HepG2 (cell line): ENCODE results near the gene PRSS2. TPM values are rescaled to one million over a fixed set of nuclear protein-coding genes. Genes with fewer than 3 reads are reported as not detected.

Experiments used
- ATAC-seq: fragments of 200-7000 bp; cut with Tn5 transposase; 3 replicates; pipeline ENCODE4 v1.9.1; 2020; ENCODE audit warnings: mild to moderate bottlenecking, moderate library complexity
- BruUV-seq: library from RNA; stranded (reverse); fragments of 400-500 nt; replicated peaks from 2 replicates; lab custom pipeline; 2021; lab: Mats Ljungman, UMichigan
- CTCF ChIA-PET: fragments of 300-600 bp; formaldehyde crosslinking; extraction: SDS; loops from one replicate; lab custom pipeline; 2021; ENCODE audit warnings: low total read pairs, inconsistent platforms, low intra/inter-chr PET ratio; lab: Yijun Ruan, JAX
- POLR2A ChIA-PET: fragments of 350-600 bp; sonication (Branson Sonifier 250); formaldehyde crosslinking; loops from one replicate; lab custom pipeline; 2020; ENCODE audit warnings: antibody characterized with exemption, inconsistent platforms; lab: Yijun Ruan, JAX
- DNase-seq: peaks from one replicate; pipeline ENCODE4 v3.0.0-alpha.2; 2015; ENCODE audit warnings: low spot score
- FAIRE-seq: peaks from 3 replicates; lab custom pipeline; 2011; peaks lifted over from hg19 to GRCh38; lab: Jason Lieb, UNC
- H2AFZ ChIP-seq: one replicate; pipeline ENCODE4 v1.6.1; 2011; ENCODE audit warnings: low read length, inconsistent platforms
- H3K27ac ChIP-seq: fragments of 300-600 bp; 3 replicates; pipeline ENCODE4 v1.8.0; 2011; ENCODE audit warnings: mixed run types, mild to moderate bottlenecking, mixed read lengths, low read length, inconsistent platforms; ENCODE audit not compliant: insufficient read depth; ENCODE audit errors: extremely low read length
- H3K27me3 ChIP-seq, 2 experiments: fragments of 200-600 bp in 1 of 2; 2 replicates in 1 of 2; 3 replicates in 1 of 2; pipeline versions ENCODE4 v1.6.0 to v1.8.0; 2011; ENCODE audit warnings: low read length in 2 of 2, mild to moderate bottlenecking in 2 of 2, moderate library complexity in 2 of 2, inconsistent platforms in 1 of 2; ENCODE audit not compliant: insufficient read depth in 2 of 2, control insufficient read depth in 1 of 2
- H3K36me3 ChIP-seq, 2 experiments: fragments of 200-600 bp in 1 of 2; replicated peaks in 1 of 2; 2 replicates in 1 of 2; 3 replicates in 1 of 2; pipeline versions ENCODE4 v1.5.1 to v1.8.0; 2011; ENCODE audit warnings: low read length in 2 of 2, inconsistent platforms in 1 of 2; ENCODE audit not compliant: insufficient read depth in 2 of 2, control insufficient read depth in 1 of 2
- H3K4me1 ChIP-seq: 2 replicates; pipeline ENCODE4 v1.5.1; 2012; ENCODE audit warnings: low read length, inconsistent platforms; ENCODE audit not compliant: insufficient read depth
- H3K4me2 ChIP-seq: 2 replicates; pipeline ENCODE4 v1.6.0; 2011; ENCODE audit warnings: low read depth, low read length, inconsistent platforms
- H3K4me3 ChIP-seq, 3 experiments: fragments of 200-600 bp in 1 of 3; sonication (generic), shearing (Covaris generic) in 1 of 3; replicated peaks in 1 of 3; 2 replicates each; pipeline ENCODE4 v1.5.1; 2011 to 2016; ENCODE audit warnings: low read length in 3 of 3, inconsistent platforms in 2 of 3, low read depth in 2 of 3, mild to moderate bottlenecking in 2 of 3, control low read depth in 1 of 3, mixed read lengths in 1 of 3; ENCODE audit not compliant: insufficient read depth in 1 of 3
- H3K79me2 ChIP-seq: one replicate; pipeline ENCODE4 v1.6.1; 2011; ENCODE audit warnings: low read length, inconsistent platforms; ENCODE audit not compliant: insufficient read depth
- H3K9ac ChIP-seq: 2 replicates; pipeline ENCODE4 v1.6.0; 2011; ENCODE audit warnings: mild to moderate bottlenecking, low read depth, low read length, inconsistent platforms; ENCODE audit not compliant: insufficient read depth
- H3K9me3 ChIP-seq: 2 replicates; pipeline ENCODE4 v1.5.1; 2012; ENCODE audit warnings: mild to moderate bottlenecking, low read length
- H4K20me1 ChIP-seq: 2 replicates; pipeline ENCODE4 v1.6.0; 2011; ENCODE audit warnings: inconsistent platforms, mild to moderate bottlenecking, low read length, moderate library complexity; ENCODE audit not compliant: insufficient read depth
- GABPB1 ChIP-seq: IDR thresholded peaks from 2 replicates; pipeline ENCODE4 v1.6.1; 2016; ENCODE audit warnings: mild to moderate bottlenecking, missing genetic modification reagents, moderate library complexity, missing compliant biosample characterization
- KLF11 ChIP-seq: IDR thresholded peaks from 2 replicates; pipeline ENCODE4 v1.6.1; 2016; ENCODE audit warnings: missing compliant biosample characterization
- NFYB ChIP-seq: sonication (generic); formaldehyde crosslinking; IDR thresholded peaks from 2 replicates; pipeline ENCODE4 v1.4.0; 2020; ENCODE audit warnings: missing genetic modification reagents
- PCBP2 ChIP-seq: fragments of 200-400 bp; formaldehyde crosslinking; optimal IDR thresholded peaks from 2 replicates; pipeline ENCODE3; 2018; ENCODE audit warnings: low read length, low read depth; ENCODE audit not compliant: poor library complexity, severe bottlenecking
- SNAPC2 ChIP-seq: sonication (generic); formaldehyde crosslinking; IDR thresholded peaks from 2 replicates; pipeline ENCODE4 v1.8.1; 2022; ENCODE audit warnings: mild to moderate bottlenecking, missing genetic modification reagents
- TCF7 ChIP-seq: sonication (generic); IDR thresholded peaks from 2 replicates; pipeline ENCODE4 v1.6.1; 2016; ENCODE audit warnings: antibody characterized with exemption, low read depth
- ZFP36L2 ChIP-seq: sonication (generic); formaldehyde crosslinking; IDR thresholded peaks from 2 replicates; pipeline ENCODE4 v1.4.0; 2020; ENCODE audit warnings: missing genetic modification reagents
- ZNF264 ChIP-seq: sonication (generic); formaldehyde crosslinking; IDR thresholded peaks from 2 replicates; pipeline ENCODE4 v1.4.0; 2020; ENCODE audit warnings: missing genetic modification reagents
- ZNF501 ChIP-seq: sonication (generic); formaldehyde crosslinking; IDR thresholded peaks from 2 replicates; pipeline ENCODE4 v1.5.1; 2020; ENCODE audit warnings: mild to moderate bottlenecking, moderate library complexity, missing genetic modification reagents
- ZNF615 ChIP-seq: sonication (generic); formaldehyde crosslinking; IDR thresholded peaks from 2 replicates; pipeline ENCODE4 v1.5.0; 2020; ENCODE audit warnings: mild to moderate bottlenecking, missing genetic modification reagents, borderline replicate concordance
- ZNF737 ChIP-seq: sonication (generic); formaldehyde crosslinking; IDR thresholded peaks from 2 replicates; pipeline ENCODE4 v1.5.0; 2020; ENCODE audit warnings: missing genetic modification reagents, mild to moderate bottlenecking, borderline replicate concordance
- ZSCAN22 ChIP-seq: sonication (generic); formaldehyde crosslinking; IDR thresholded peaks from 2 replicates; pipeline ENCODE4 v1.4.0; 2020; ENCODE audit warnings: mild to moderate bottlenecking, missing genetic modification reagents
- WGBS: methylation state at CpG from one replicate; pipeline ENCODE4 v1.1.6; 2017; ENCODE audit warnings: low lambda C conversion rate; 5-methylcytosine and 5-hydroxymethylcytosine counted together
- in situ Hi-C: cut with HindIII; loops from 2 replicates; pipeline ENCODE4 v1.10.0; 2017; ENCODE audit warnings: low pct_unique_long_range_greater_than_20kb; ENCODE audit not compliant: extremely low pct_ligation_motif_present
- intact Hi-C: fragments of 100-400 bp; cut with micrococcal nuclease; formaldehyde crosslinking; loops from one replicate; pipeline ENCODE4 v1.10.0; 2022; ENCODE audit not compliant: unreplicated experiment
- polyA plus RNA-seq, 8 experiments: library from polyadenylated mRNA; depleted of rRNA in 3 of 8; stranded (reverse) in 7 of 8; unstranded in 1 of 8; fragments of >200 nt; fragmentation: Illumina TruSeq in 4 of 8; extraction: Trizol in 4 of 8; gene quantifications; 2 replicates each; pipeline versions ENCODE4 v1.2.1 to v1.2.3, GENCODE V29; 2011 to 2016; ENCODE audit warnings: low read depth in 4 of 8, missing spikeins in 1 of 8, mixed read lengths in 1 of 8; ENCODE audit not compliant: insufficient read depth in 1 of 8
- total RNA-seq, 5 experiments: library from RNA; depleted of rRNA; stranded (reverse); fragments of >200 nt; fragmentation: Illumina TruSeq; extraction: Trizol; gene quantifications; 2 replicates each; pipeline ENCODE4 v1.2.3, GENCODE V29; 2016; ENCODE audit warnings: low read depth in 1 of 5
- TF ChIP-seq, protein P1 (sequence below), 2 experiments: sonication (generic) in 1 of 2; formaldehyde crosslinking in 1 of 2; IDR thresholded peaks; 2 replicates each; pipeline versions ENCODE4 v1.6.1 to v1.9.0; 2014 to 2022; ENCODE audit warnings: antibody characterized with exemption in 1 of 2, borderline replicate concordance in 1 of 2, inconsistent platforms in 1 of 2, low read depth in 1 of 2, missing genetic modification reagents in 1 of 2

PRSS2 gene
- total and polyA plus RNA-seq, 2 of the 13 experiments (the other 11 are each of a cell fraction or from before 2014, with no cell fraction given) = not detected

DNA sequence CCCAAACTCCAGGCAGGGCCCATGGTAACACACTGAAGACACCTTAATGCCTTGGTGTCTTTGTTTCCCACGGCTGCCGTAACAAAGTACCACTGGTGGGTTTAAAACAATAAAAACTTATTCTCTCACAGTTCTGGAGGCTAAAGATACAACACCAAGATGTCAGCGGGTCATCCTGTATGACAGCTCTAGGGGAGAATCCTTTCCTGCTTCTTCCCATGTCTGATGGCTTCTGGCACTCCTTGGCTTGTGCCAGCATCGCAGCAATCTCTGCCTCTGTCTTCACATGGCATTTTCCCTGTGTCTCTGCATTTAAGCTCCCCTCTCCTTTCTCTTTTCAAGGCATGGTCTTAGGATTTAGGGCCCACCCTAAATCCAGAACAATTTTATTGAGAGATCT is 33.1 kb downstream of the PRSS2 start (continued):
- TF ChIP-seq, protein P1, sequence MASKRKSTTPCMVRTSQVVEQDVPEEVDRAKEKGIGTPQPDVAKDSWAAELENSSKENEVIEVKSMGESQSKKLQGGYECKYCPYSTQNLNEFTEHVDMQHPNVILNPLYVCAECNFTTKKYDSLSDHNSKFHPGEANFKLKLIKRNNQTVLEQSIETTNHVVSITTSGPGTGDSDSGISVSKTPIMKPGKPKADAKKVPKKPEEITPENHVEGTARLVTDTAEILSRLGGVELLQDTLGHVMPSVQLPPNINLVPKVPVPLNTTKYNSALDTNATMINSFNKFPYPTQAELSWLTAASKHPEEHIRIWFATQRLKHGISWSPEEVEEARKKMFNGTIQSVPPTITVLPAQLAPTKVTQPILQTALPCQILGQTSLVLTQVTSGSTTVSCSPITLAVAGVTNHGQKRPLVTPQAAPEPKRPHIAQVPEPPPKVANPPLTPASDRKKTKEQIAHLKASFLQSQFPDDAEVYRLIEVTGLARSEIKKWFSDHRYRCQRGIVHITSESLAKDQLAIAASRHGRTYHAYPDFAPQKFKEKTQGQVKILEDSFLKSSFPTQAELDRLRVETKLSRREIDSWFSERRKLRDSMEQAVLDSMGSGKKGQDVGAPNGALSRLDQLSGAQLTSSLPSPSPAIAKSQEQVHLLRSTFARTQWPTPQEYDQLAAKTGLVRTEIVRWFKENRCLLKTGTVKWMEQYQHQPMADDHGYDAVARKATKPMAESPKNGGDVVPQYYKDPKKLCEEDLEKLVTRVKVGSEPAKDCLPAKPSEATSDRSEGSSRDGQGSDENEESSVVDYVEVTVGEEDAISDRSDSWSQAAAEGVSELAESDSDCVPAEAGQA (IDR thresholded peaks at IDR 0.05; ENCODE audit: low read depth) = no peak
- TF ChIP-seq, protein P1 (CRISPR knock-in tag; IDR thresholded peaks at IDR 0.05; ENCODE audit: borderline replicate concordance) = no peak
- no peak for TF ChIP-seq ZNF737
- TF ChIP-seq PCBP2 = no peak
- TF ChIP-seq, all 625 proteins: peak for 0

GRCh38 chr7:142804728-142805207 is 34.0 kb downstream of the PRSS2 start:
- 0% methylated on average over 4 of the region's 4 CpGs for WGBS
- intact Hi-C loops (no loop called here), in situ Hi-C loops (no loop called here)
- H3K79me2 ChIP-seq = no peaks in the 10 kb centered on the region
- CTCF ChIA-PET = no interaction called here
- H3K27ac ChIP-seq = no peak overlapping the region
- H3K4me3 ChIP-seq = no peak overlapping the region
- TF ChIP-seq SNAPC2 (CRISPR knock-in tag) (no peak), GABPB1 (CRISPR knock-in tag) (no peak), TCF7 (no peak), ZSCAN22 (CRISPR knock-in tag) (no peak), ZNF264 (CRISPR knock-in tag) (no peak), ZNF501 (CRISPR knock-in tag) (no peak), NFYB (CRISPR knock-in tag) (no peak), ZNF615 (CRISPR knock-in tag) (no peak), KLF11 (CRISPR knock-in tag) (no peak), ZFP36L2 (no peak)
- H2AFZ ChIP-seq = no peak overlapping the region
- H3K4me2 ChIP-seq = no peak overlapping the region
- DNase-seq (no peak), ATAC-seq (no peak), FAIRE-seq (no peak)
- POLR2A ChIA-PET = no interaction called here
- H3K36me3 ChIP-seq = no peaks in the 10 kb centered on the region
- H3K4me1 ChIP-seq = no peaks in the 10 kb centered on the region
- no peaks in the 10 kb centered on the region for H3K9me3 ChIP-seq
- no TSS peak for BruUV-seq
- H3K9ac ChIP-seq = no peak overlapping the region
- H3K27me3 ChIP-seq = peaks cover 0 to 2% of the 10 kb centered on the region in 2 experiments; a peak in 1 of 5 replicates
- H4K20me1 ChIP-seq = no peaks in the 10 kb centered on the region
